ENCODE results near the gene ITGA4. TPM values are rescaled to one million over a fixed set of nuclear protein-coding genes. Genes with fewer than 3 reads are reported as not detected.
A peak's percentile ranks its signal among the peaks of the same experiment; 100 is the strongest.

ITGA4 gene
- total and polyA plus RNA-seq, 8 donors: 19.9 to 26.5 (median 24.4) TPM

- H3K4me1 ChIP-seq: peaks cover 6 to 64% of the 10 kb centered on the region in 2 donors
- ATAC-seq (peak; percentile 41), DNase-seq (peak; percentile 25 to 83 (median 44))
- peak overlapping the region; percentile 70 to 87 for H3K27ac ChIP-seq
- TF ChIP-seq CTCF (IDR thresholded peaks at IDR 0.05): no peak
- no peaks in the 10 kb centered on the region for H3K9me3 ChIP-seq
- H3K27me3 ChIP-seq: peaks cover 4 to 25% of the 10 kb centered on the region in 2 donors
- H3K36me3 ChIP-seq: no peaks in the 10 kb centered on the region
- H3K4me3 ChIP-seq: peak overlapping the region; percentile 45 to 62
- intact Hi-C loops (cut with DNase I): loop anchor here in 1 of 2 donors (10.0 kb wide), 1 partner anchor 353 kb away; no protein-coding TSS in a partner anchor
These were observed 697 bp downstream of the ITGA4 start for GRCh38 chr2:181457741-181458425.

GRCh38 chr2:181458871-181459270, 1.7 kb downstream of the ITGA4 start:
- Histone ChIP-seq H3K9me3 (no peaks in the 10 kb centered on the region), H3K27ac (peak overlapping the region in 1 of 2 donors; percentile 87), H3K4me3 (peak overlapping the region in 1 of 2 donors; percentile 62), H3K27me3 (peaks cover 4 to 25% of the 10 kb centered on the region in 2 donors), H3K4me1 (peaks cover 6 to 64% of the 10 kb centered on the region in 2 donors), H3K36me3 (no peaks in the 10 kb centered on the region)
- no peak for TF ChIP-seq CTCF (IDR thresholded peaks at IDR 0.05)
- no peak for DNase-seq
- intact Hi-C loops (cut with DNase I): loop anchor here in 1 of 2 donors (10.0 kb wide), 1 partner anchor 354 kb away; no protein-coding TSS in a partner anchor
- ATAC-seq: no peak

- no peak overlapping the region for H3K27ac ChIP-seq
- DNase-seq (no peak), ATAC-seq (no peak)
- peaks cover 4 to 25% of the 10 kb centered on the region in 2 donors for H3K27me3 ChIP-seq
- H3K9me3 ChIP-seq: no peaks in the 10 kb centered on the region
- peaks cover 6 to 64% of the 10 kb centered on the region in 2 donors for H3K4me1 ChIP-seq
- H3K36me3 ChIP-seq: no peaks in the 10 kb centered on the region
- H3K4me3 ChIP-seq: peak overlapping the region in 1 of 2 donors; percentile 62
- intact Hi-C loops (cut with DNase I): loop anchor here in 1 of 2 donors (10.0 kb wide), 1 partner anchor 355 kb away; no protein-coding TSS in a partner anchor
- TF ChIP-seq CTCF (IDR thresholded peaks at IDR 0.05): no peak
These were observed 2.4 kb downstream of the ITGA4 start for GRCh38 chr2:181459621-181460021.

- ATAC-seq (no peak), DNase-seq (no peak)
- Histone ChIP-seq H3K27ac (no peak overlapping the region), H3K4me3 (peak overlapping the region in 1 of 2 donors; percentile 5), H3K36me3 (no peaks in the 10 kb centered on the region), H3K9me3 (no peaks in the 10 kb centered on the region), H3K27me3 (peaks cover 4 to 24% of the 10 kb centered on the region in 2 donors), H3K4me1 (peaks cover 6 to 62% of the 10 kb centered on the region in 2 donors)
- intact Hi-C loops (cut with DNase I): no loop called here
- no peak for TF ChIP-seq CTCF (IDR thresholded peaks at IDR 0.05)
These were observed 4.1 kb downstream of the ITGA4 start for GRCh38 chr2:181461056-181461997.
